AG20443 (cell line): ENCODE measurements around the gene ARHGEF17.

Source experiments
- DNase-seq: peaks from one replicate; pipeline ENCODE4 v3.0.0; 2012; ENCODE audit warnings: low spot score, mixed read lengths

ARHGEF17 gene

GRCh38 chr11:73395297-73396208 lies 87.5 kb downstream of the ARHGEF17 start:
- no peak for DNase-seq

GRCh38 chr11:73396251-73396930 lies 88.3 kb downstream of the ARHGEF17 start:
- DNase-seq = no peak

- no peak for DNase-seq
Observed at GRCh38 chr11:73396985-73397384, 88.9 kb downstream of the ARHGEF17 start.

GRCh38 chr11:73397468-73398131 lies 89.5 kb downstream of the ARHGEF17 start:
- no peak for DNase-seq

GRCh38 chr11:73398132-73398526 lies 90.1 kb downstream of the ARHGEF17 start:
- DNase-seq = no peak

GRCh38 chr11:73398721-73399120 lies 90.6 kb downstream of the ARHGEF17 start:
- no peak for DNase-seq

GRCh38 chr11:73399159-73399590 lies 91.1 kb downstream of the ARHGEF17 start:
- no peak for DNase-seq

- no peak for DNase-seq
Observed at GRCh38 chr11:73399636-73400035, 91.6 kb downstream of the ARHGEF17 start.

- DNase-seq = no peak
Observed at GRCh38 chr11:73400293-73400692, 92.2 kb downstream of the ARHGEF17 start.

- peak; percentile 57 for DNase-seq
Observed at GRCh38 chr11:73401217-73401923, 93.3 kb downstream of the ARHGEF17 start.

GRCh38 chr11:73401924-73402833 lies 94.1 kb downstream of the ARHGEF17 start:
- DNase-seq = no peak

GRCh38 chr11:73402834-73403185 lies 94.7 kb downstream of the ARHGEF17 start:
- DNase-seq = no peak

GRCh38 chr11:73403541-73403940 lies 95.5 kb downstream of the ARHGEF17 start:
- DNase-seq = no peak

GRCh38 chr11:73404048-73404447 lies 96.0 kb downstream of the ARHGEF17 start:
- peak; percentile 86 for DNase-seq

GRCh38 chr11:73404506-73405145 lies 96.5 kb downstream of the ARHGEF17 start:
- no peak for DNase-seq

- DNase-seq = no peak
Observed at GRCh38 chr11:73405146-73405510, 97.1 kb downstream of the ARHGEF17 start.

GRCh38 chr11:73406131-73406530 lies 98.1 kb downstream of the ARHGEF17 start:
- DNase-seq = no peak

- no peak for DNase-seq
Observed at GRCh38 chr11:73406619-73407018, 98.5 kb downstream of the ARHGEF17 start.

GRCh38 chr11:73409431-73409830 lies 101.4 kb downstream of the ARHGEF17 start:
- no peak for DNase-seq

GRCh38 chr11:73410627-73411026 lies 102.6 kb downstream of the ARHGEF17 start:
- no peak for DNase-seq

GRCh38 chr11:73411031-73411430 lies 103.0 kb downstream of the ARHGEF17 start:
- DNase-seq = no peak
